Mononuclear cell (primary cell): ENCODE measurements around the gene ITCH. TPM values are rescaled to one million over a fixed set of nuclear protein-coding genes. Genes with fewer than 3 reads are reported as not detected.

Experiments
- H3K27me3 ChIP-seq: 2 replicates; pipeline ENCODE4 v1.6.0; 2011; ENCODE audit warnings: low read length, control low read depth; ENCODE audit not compliant: insufficient read depth
- H3K4me1 ChIP-seq: 2 replicates; pipeline ENCODE4 v1.5.1; 2011; ENCODE audit warnings: mild to moderate bottlenecking, low read length, control low read depth; ENCODE audit not compliant: insufficient read depth
- H3K4me3 ChIP-seq: 2 replicates; pipeline ENCODE4 v1.5.1; 2011; ENCODE audit warnings: mild to moderate bottlenecking, low read length, moderate library complexity
- H3K9me3 ChIP-seq: 2 replicates; pipeline ENCODE4 v1.5.1; 2011; ENCODE audit warnings: low read depth, mild to moderate bottlenecking, control low read depth, low read length
- total RNA-seq: library from RNA; depleted of rRNA; stranded (reverse); fragments of >200 nt; gene quantifications from one replicate; pipeline ENCODE4 v1.2.3, GENCODE V29; 2012

Gene ITCH
- total RNA-seq, 1 donor, result 80.0 TPM

DNA sequence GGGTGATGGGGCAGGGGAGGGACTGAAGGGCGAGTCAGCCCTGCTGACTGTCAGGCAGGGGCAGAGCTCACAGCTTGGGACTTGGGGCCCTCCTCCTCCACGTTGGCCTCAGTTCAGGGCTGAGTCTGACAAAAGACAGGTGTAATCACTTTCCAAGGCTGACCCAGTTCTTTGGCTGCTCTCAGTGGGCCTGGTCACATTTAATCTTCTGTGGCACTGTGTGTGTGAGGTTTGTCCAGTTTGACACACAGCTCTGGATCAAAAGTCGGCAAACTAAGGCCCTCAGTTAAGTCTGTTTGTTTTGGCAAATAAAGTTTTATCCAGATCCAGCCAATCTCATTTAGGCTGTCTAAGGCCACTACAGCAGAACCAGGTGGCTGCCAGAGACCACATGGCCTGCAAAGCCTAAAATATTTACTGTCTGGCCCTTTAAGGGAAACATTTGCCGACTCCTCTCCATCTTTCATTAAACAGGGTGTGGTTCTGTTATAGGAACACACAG lies 190.3 kb downstream of the ITCH start:
- H3K9me3 ChIP-seq, result no peaks in the 10 kb centered on the region
- no peaks in the 10 kb centered on the region for H3K27me3 ChIP-seq
- H3K4me1 ChIP-seq, result peaks cover 9% of the 10 kb centered on the region
- no peak overlapping the region for H3K4me3 ChIP-seq

DNA sequence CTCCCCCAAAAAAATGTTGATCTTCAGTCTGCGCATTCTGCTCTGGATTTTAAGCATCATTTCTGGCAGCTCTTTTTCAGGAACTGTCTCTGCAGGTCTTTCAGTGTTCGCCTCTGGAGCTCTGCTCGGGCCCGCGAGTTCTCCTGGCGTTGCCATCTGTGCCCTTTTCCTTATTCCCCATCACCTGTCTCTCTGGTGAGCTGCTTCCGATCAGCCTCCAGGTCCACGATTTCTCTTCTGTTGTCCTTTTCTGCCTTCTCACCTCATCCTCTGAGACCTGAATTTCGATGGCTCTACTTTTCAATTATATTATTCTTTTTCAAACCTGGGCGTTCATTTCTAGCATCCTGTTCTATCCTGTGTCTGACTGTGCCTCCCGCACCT lies 194.9 kb downstream of the ITCH start:
- no peaks in the 10 kb centered on the region for H3K9me3 ChIP-seq
- H3K4me1 ChIP-seq, result peaks cover 9% of the 10 kb centered on the region
- no peaks in the 10 kb centered on the region for H3K27me3 ChIP-seq
- peak overlapping the region; percentile 61 for H3K4me3 ChIP-seq

DNA sequence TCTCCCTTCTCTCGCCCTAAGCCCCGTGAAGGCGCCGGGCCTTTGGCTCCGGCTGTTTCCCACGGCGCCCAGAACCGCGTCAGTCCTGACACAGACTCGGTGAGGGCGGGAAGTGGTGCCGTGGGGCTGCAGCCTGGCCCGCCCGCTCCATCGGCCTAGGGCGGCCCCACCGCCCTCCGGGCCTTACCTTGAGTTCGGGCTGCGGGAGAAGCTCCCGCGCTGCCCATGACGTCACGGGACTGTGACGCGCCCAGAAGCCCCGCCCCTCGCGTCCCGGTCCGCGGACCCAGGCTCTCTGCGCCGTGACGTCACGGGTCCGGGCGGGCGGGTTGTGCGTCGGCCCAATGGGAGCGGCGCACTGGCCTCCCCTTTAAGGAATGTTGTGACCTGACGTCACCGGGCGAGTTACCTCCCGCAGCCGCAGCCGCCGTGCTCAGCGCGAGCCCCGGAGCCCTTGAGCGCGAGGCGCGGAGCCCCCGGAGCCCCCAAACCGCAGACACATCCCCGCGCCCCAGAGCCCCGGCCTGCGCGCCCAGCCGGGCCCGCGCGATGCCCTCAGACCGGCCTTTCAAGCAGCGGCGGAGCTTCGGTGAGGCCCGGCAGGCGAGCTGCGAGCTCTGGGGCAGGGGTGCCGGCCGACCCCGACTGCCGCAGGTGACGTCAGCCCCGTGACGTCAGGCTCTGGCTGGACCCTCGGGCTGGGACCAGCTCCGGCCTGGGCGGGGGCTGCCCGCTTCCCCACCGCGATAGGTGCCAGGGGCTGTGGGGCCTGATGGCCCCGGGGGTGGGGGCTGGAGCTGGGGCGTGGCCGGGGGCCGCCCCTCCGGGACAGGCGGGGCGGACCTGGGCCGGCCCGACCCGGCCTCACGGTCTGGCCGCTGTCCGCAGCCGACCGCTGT lies 195.5 kb downstream of the ITCH start, which contains the start of gene MAP1LC3A:
Gene MAP1LC3A (plus strand): TSS at position 399 of the 899 bp plus-strand sequence. CDS start 151 bp downstream, at position 550.
- Histone ChIP-seq H3K27me3 (no peaks in the 10 kb centered on the region), H3K9me3 (no peaks in the 10 kb centered on the region), H3K4me3 (peak within 1 kb of the TSS; percentile 61), H3K4me1 (peaks cover 9% of the 10 kb centered on the region)

DNA sequence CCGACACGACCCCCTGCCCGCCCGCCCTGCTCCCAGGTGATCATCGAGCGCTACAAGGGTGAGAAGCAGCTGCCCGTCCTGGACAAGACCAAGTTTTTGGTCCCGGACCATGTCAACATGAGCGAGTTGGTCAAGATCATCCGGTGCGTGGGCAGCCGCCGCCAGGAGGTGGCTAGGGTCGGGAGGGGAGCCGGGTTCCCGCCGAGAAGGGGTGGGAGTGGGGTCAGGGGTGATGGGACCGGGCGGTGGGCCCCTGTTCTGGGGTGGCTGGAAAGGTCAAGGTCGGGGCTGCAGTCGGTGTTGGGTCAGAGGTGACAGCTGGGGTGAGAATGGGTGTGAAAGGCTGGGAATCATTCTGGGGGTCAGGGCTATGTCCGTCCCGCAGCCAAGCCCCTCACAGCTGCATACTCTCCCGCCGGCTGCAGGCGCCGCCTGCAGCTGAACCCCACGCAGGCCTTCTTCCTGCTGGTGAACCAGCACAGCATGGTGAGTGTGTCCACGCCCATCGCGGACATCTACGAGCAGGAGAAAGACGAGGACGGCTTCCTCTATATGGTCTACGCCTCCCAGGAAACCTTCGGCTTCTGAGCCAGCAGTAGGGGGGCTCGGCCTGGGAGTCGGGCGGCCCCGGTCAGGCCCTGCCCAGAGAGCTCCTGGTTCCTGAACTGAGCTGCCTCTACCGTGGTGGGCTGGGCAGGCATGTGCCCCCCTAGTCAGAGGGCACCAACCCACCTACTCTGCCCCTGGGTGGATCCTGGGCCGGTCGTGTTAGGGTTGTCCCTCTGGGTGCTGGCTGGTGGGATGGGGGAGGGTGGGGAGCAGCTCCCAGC lies 196.5 kb downstream of the ITCH start:
- Histone ChIP-seq H3K4me3 (no peak overlapping the region), H3K9me3 (no peaks in the 10 kb centered on the region), H3K27me3 (no peaks in the 10 kb centered on the region), H3K4me1 (peaks cover 9% of the 10 kb centered on the region)

DNA sequence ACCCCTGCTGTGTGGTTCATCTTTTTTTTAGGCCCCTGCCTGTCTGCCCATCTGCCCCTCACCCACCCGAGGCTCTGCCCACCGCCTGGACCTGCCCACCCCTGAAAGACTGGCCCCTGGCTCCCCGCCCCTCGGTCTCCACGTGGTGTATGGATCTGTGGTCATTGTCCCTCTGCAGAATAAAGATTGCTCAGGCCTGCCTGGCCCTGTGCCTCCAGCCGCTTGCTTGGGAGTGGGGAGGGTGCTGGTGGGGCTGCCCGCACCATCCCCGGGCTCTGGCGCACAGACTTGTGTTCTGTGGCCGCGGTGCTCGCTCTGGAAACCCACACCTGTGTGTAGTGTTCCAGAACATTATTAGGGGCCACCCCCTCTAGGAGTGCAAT lies 197.1 kb downstream of the ITCH start:
- no peak overlapping the region for H3K4me3 ChIP-seq

DNA sequence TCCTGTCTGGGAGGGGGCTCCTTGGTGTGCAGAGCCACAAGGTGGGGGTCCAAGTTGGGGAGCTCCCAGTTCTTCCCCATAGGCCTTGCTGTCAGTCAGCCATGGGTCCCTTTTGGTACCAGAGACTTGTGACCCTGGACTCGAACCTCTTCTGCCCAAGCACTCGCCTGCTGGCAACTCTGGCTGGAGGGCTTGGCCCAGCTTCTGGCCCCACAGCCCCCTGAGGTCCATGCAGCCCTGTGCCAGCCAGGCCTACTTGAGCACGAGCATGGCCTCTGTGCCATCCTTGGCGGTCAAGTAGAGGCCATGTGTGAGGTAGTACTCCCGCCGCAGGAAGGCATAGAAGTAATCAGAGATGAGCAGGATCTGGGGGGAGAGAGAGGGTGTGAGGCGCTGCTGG lies 197.5 kb downstream of the ITCH start:
- Histone ChIP-seq H3K4me1 (peaks cover 9% of the 10 kb centered on the region), H3K27me3 (no peaks in the 10 kb centered on the region), H3K9me3 (no peaks in the 10 kb centered on the region), H3K4me3 (no peak overlapping the region)

More for the DNA sequence above, 197.1 kb downstream of the ITCH start:
- Histone ChIP-seq H3K27me3 (no peaks in the 10 kb centered on the region), H3K9me3 (no peaks in the 10 kb centered on the region), H3K4me1 (peaks cover 9% of the 10 kb centered on the region)

Other genes with a start within 250 kb of the ITCH start
- 1.3 TPM for gene ASIP, start 121.8 kb upstream of the ITCH start, total RNA-seq
- 21.0 TPM for gene AHCY, start 59.9 kb upstream of the ITCH start, total RNA-seq
- gene DYNLRB1, start 153.1 kb downstream of the ITCH start, total RNA-seq, result 48.3 TPM
- gene MAP1LC3A, start 195.4 kb downstream of the ITCH start, total RNA-seq, result 3.4 TPM